ENCODE results near the gene CCDC12.

CCDC12 gene

DNA sequence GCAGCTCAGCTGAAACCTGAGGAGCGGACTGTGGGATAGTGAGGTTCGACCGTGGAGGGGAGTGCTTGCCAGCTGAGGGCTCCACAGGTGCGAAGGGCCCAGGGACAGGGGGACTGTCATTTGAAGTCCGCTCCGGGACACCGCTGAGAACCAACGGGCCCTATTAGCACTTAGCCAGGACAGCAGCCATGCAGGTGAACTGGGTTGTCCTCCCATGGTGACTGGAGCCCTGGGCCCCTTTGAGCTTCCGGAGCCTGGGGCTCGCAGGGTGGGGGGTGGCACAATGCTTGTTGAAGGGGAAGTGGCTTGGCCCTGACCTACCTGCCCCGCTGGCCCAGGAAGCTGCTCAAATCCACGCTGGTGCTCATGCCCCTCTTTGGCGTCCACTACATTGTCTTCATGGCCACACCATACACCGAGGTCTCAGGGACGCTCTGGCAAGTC is 74.3 kb downstream of the CCDC12 start:
- TF ChIP-seq, protein P1, sequence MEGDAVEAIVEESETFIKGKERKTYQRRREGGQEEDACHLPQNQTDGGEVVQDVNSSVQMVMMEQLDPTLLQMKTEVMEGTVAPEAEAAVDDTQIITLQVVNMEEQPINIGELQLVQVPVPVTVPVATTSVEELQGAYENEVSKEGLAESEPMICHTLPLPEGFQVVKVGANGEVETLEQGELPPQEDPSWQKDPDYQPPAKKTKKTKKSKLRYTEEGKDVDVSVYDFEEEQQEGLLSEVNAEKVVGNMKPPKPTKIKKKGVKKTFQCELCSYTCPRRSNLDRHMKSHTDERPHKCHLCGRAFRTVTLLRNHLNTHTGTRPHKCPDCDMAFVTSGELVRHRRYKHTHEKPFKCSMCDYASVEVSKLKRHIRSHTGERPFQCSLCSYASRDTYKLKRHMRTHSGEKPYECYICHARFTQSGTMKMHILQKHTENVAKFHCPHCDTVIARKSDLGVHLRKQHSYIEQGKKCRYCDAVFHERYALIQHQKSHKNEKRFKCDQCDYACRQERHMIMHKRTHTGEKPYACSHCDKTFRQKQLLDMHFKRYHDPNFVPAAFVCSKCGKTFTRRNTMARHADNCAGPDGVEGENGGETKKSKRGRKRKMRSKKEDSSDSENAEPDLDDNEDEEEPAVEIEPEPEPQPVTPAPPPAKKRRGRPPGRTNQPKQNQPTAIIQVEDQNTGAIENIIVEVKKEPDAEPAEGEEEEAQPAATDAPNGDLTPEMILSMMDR (IDR thresholded peaks at IDR 0.05; ENCODE audit: low read depth, low read length, missing control alignments) = no peak
- DNase-seq (ENCODE audit: low read depth) = no peak
- no peak overlapping the region for H3K4me3 ChIP-seq (ENCODE audit: low read depth, low read length)

DNA sequence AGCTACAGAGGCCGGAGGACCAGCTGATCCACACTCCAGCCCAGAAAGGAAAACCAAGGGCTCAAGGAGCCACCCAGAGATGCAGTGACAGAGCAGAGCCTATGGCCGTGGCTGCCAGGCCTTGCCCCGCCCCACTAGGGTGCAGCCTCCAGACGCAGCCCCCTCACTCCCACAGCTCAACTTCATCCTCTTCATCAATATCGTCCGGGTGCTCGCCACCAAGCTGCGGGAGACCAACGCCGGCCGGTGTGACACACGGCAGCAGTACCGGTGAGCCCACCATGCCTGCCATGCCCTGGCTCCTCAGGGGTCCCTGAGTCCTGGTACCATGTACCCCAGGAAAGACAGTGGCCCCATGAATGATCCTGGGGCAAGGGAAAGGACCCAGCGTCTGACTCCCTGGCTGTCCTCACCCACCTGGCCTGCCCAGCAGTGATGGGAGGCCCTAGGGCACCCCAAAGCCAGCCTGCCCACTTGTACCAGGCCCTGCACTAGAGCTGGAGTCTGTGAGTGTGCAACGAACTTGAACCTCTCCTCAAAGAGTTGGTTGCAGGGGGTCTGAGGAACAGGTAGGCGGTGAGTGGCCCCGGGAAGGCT is 74.9 kb downstream of the CCDC12 start:
- TF ChIP-seq, protein P1 (IDR thresholded peaks at IDR 0.05; ENCODE audit: low read depth, low read length, missing control alignments) = no peak
- no peak for DNase-seq (ENCODE audit: low read depth)
- no peak overlapping the region for H3K4me3 ChIP-seq (ENCODE audit: low read depth, low read length)

DNA sequence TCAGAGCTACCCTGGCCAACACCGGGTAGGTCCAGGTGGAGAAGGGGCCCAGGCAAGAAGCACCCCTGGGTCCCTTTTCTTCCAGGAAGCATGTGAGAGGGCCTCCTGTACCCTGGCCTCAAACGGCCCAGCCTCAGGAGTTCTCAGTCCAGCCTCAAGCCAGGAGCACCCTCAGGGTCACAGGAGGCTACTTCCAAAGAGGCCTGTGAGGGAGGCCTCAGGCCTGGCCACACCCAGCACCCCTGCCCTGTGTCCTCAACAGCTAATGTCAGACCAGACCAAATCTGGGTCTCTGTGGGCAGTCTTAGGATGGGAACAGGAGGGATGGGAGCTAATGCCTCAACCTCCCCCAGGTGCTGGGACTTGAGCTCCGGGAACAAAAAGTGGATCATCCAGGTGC is 75.5 kb downstream of the CCDC12 start:
- no peak overlapping the region for H3K4me3 ChIP-seq (ENCODE audit: low read depth, low read length)
- TF ChIP-seq, protein P1 (IDR thresholded peaks at IDR 0.05; ENCODE audit: low read depth, low read length, missing control alignments) = no peak
- DNase-seq (ENCODE audit: low read depth) = no peak

DNA sequence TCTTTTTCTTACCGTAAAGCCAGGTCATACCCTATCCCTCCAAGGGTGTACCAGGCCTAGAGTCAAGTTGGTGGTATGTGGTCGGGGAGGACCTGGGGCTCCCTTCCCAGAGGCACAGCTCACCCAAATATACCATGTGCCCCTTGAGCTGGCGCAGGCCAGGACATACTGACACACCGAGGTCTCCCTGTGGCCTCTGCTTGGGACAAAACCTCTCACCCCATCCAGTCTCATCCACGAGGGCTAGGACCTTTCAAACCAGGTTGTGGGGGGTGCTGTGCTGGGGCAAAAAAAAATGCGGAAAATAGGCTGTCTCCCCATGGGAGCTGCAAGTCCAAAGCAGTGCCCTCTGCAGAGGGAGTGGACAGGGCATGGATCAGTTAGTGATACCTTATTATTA is 76.2 kb downstream of the CCDC12 start:
- no peak overlapping the region for H3K4me3 ChIP-seq (ENCODE audit: low read depth, low read length)
- TF ChIP-seq, protein P1 (IDR thresholded peaks at IDR 0.05; ENCODE audit: low read depth, low read length, missing control alignments) = no peak
- DNase-seq (ENCODE audit: low read depth) = no peak

DNA sequence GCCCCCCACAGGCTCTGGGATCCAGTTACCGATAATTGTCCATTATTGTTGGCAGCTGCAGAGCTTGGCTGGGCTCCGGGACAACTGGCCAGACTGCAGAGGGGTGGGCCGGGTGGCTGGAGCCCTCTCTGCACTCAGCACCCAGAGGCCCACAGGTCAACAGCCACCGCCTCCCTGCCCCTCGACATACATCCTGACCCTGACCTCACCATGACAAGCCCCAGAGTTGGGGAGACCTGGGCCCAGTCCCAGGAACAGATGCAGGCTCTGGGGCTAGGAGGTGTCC is 76.6 kb downstream of the CCDC12 start:
- no peak for DNase-seq (ENCODE audit: low read depth)
- TF ChIP-seq, protein P1 (IDR thresholded peaks at IDR 0.05; ENCODE audit: low read depth, low read length, missing control alignments) = no peak
- H3K4me3 ChIP-seq (ENCODE audit: low read depth, low read length) = no peak overlapping the region

DNA sequence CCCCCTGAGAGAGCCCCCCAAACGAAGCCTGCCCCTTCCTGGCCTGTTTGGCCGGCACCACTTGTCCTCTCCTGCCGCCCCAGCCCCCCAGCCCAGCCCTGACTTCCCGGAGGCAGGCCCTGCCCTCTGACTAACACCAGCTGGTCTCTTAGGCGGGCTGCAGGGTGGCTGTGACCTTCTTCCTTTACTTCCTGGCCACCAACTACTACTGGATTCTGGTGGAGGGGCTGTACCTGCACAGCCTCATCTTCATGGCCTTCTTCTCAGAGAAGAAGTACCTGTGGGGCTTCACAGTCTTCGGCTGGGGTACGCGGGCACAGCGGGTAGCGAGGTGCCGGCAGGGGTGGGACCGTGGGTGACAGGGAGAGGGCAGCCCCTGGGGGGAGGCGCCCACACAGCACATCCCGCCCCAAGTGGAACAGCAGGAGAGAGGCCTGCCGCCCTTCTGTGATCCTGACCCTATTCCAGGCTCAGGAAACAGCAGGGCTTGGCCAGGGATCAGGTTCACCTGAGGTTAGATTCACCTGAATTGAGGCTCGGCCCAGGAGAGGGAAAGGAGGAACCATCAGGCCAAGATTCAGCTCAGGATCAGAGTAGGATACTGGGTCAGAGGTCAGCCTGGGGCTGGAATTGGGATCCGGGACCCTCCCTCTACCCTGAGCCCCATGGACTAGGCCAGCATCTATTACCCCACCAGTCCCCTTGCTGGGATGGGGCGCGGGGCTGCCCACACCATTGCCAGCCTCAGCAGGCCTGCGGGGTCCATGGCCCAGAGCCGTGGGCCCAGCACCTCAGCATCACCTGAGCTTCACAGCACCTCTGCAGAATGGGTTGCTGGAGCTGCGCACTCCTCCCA is 77.2 kb downstream of the CCDC12 start:
- no peak overlapping the region for H3K4me3 ChIP-seq (ENCODE audit: low read depth, low read length)
- no peak for DNase-seq (ENCODE audit: low read depth)
- TF ChIP-seq, protein P1 (IDR thresholded peaks at IDR 0.05; ENCODE audit: low read depth, low read length, missing control alignments) = no peak
